GM12875 (cell line): ENCODE measurements around the gene ACSM6.

Source experiments
- H3K4me3 ChIP-seq: one replicate; pipeline ENCODE4 v1.5.1; 2011; ENCODE audit warnings: low read depth, low read length, control low read depth
- CTCF ChIP-seq: IDR thresholded peaks from 2 replicates; pipeline ENCODE4 v1.5.1; 2011; ENCODE audit warnings: low read depth, mild to moderate bottlenecking, control low read depth, inconsistent platforms, low read length, moderate library complexity, borderline replicate concordance; ENCODE audit not compliant: insufficient read depth

The ACSM6 gene

GRCh38 chr10:95254629-95255028, 60.6 kb downstream of the ACSM6 start:
- no peak for TF ChIP-seq CTCF
- no peak overlapping the region for H3K4me3 ChIP-seq

- TF ChIP-seq CTCF = no peak
- H3K4me3 ChIP-seq = no peak overlapping the region
Measured at GRCh38 chr10:95256268-95256667, 62.2 kb downstream of the ACSM6 start.

- H3K4me3 ChIP-seq = no peak overlapping the region
- TF ChIP-seq CTCF = no peak
Measured at GRCh38 chr10:95257849-95258248, 63.8 kb downstream of the ACSM6 start.

DNA sequence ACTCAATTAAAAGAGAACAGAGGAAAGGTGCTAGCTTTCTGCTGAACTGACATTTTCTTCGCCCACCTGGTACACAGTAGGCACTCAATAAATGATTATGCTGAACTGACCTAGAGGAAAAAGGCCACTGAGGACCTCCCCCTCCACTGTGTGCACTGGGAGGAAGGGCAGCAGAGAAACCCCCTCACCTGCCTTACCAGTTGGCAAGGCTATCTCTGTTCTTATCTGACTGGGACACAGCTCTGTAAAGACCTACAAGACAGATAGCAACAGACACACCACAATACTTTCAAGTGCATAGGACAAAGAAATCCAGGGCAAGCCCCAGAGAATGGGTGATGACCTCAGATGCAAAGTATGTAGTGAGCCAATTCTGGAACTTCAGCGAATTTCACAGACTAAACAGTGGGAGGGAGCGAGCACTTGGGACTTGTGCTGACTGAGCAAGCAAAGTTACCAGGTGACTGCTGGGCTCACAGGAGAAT, 66.4 kb downstream of the ACSM6 start:
- no peak for TF ChIP-seq CTCF
- H3K4me3 ChIP-seq = no peak overlapping the region

DNA sequence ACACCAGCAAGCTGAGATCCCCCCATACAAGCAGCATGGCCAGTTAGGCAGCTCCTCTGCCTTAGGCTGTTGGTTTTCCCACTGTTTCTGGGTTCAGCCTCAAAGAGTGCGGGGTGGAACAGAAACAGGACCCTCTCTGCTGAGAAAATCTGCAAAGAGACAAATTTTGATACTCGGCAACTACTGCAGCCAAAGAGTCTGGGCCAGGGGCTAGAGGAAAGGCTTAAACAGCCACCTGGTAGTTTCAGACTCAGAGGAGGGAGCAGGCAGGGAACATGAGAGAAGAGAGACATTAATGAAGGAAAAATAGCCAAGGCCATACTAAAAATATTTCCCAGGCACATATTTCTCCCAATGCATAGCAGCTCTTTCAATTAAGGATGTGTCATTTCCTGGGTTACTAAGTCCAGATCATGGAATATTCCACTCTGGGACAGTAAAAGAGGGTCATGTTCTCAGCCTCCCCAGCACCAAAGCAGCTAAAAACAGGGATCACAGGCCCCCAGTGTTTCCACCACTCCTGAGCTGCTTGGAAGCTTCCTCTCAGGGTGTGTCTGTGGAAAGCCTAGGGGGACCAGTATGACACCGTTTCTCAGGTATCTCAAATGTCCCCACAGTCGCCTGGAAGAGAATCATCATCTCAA, 67.0 kb downstream of the ACSM6 start:
- no peak for TF ChIP-seq CTCF
- H3K4me3 ChIP-seq = no peak overlapping the region

GRCh38 chr10:95261926-95262325, 67.9 kb downstream of the ACSM6 start:
- TF ChIP-seq CTCF = no peak
- no peak overlapping the region for H3K4me3 ChIP-seq

GRCh38 chr10:95262763-95263518, 68.9 kb downstream of the ACSM6 start:
- no peak for TF ChIP-seq CTCF
- H3K4me3 ChIP-seq = no peak overlapping the region
